Esophagus squamous epithelium (tissue), 4 donors: ENCODE results near the gene SETDB2.

Experiments
- CTCF ChIP-seq, 6 experiments: fragments of 450-650 bp in 4 of 6; fragments of 200-600 bp in 2 of 6; sonication (generic) in 2 of 6; IDR thresholded peaks; one replicate each; pipeline ENCODE4 v1.5.1; 2016 to 2019; ENCODE audit warnings: antibody characterized with exemption in 6 of 6, mild to moderate bottlenecking in 4 of 6, moderate library complexity in 4 of 6
- POLR2A ChIP-seq, 4 donors: fragments of 450-650 bp; IDR thresholded peaks; one replicate each; pipeline ENCODE4 v1.6.1; 2017; ENCODE audit warnings: antibody characterized with exemption in 4 of 4, mild to moderate bottlenecking in 4 of 4, moderate library complexity in 3 of 4

GRCh38 chr13:49495783-49496762 lies 52.0 kb downstream of the SETDB2 start, which contains the start of gene PHF11:
- peak in 2 of 6 experiments; percentile 16 for TF ChIP-seq CTCF (IDR thresholded peaks at IDR 0.05)
- TF ChIP-seq POLR2A (IDR thresholded peaks at IDR 0.05) = peak in 2 of 4 donors; percentile 71 to 73
